Epithelial cell of proximal tubule (primary cell): ENCODE measurements around the gene KLK4. TPM values are rescaled to one million over a fixed set of nuclear protein-coding genes. Genes with fewer than 3 reads are reported as not detected.
A peak's percentile ranks its signal among the peaks of the same experiment; 100 is the strongest.

Experiments
- DNase-seq: peaks from one replicate; pipeline ENCODE4 v3.0.0-alpha.2; 2011; ENCODE audit warnings: low read depth
- H3K4me3 ChIP-seq: 2 replicates; pipeline ENCODE4 v1.5.1; 2011; ENCODE audit warnings: low read depth, mild to moderate bottlenecking, low read length
- total RNA-seq: library from RNA; depleted of rRNA; stranded (reverse); fragments of >200 nt; gene quantifications from 2 replicates; pipeline ENCODE4 v1.2.3, GENCODE V29; 2015
- TF ChIP-seq, protein P1 (sequence below): conservative IDR thresholded peaks from 2 replicates; pipeline ENCODE4 v1.5.1; 2012; ENCODE audit warnings: low read depth, mild to moderate bottlenecking, low read length

Gene KLK4
- total RNA-seq, 1 donor from 2014 or later: not detected

DNA sequence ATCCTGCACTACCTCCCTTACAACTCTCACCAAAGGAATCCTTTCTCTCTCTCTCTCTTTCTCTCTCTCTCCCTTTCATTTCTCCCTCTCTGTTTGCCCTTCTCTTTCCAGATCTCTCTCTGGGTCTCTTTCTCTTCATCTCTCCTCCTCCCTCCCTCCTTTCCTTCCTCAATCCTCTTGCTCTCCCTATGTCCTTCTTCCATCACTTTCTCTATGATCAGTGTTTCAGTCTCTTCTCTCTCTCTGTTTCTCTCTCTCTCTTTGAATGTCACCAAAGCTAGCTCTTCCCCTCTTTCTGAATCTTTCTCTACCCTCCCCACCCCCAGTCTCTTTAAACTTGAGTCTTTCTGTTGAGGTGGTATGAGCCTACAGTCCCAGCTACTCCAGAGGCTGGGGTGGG, 19.8 kb upstream of the KLK4 start:
- TF ChIP-seq, protein P1, sequence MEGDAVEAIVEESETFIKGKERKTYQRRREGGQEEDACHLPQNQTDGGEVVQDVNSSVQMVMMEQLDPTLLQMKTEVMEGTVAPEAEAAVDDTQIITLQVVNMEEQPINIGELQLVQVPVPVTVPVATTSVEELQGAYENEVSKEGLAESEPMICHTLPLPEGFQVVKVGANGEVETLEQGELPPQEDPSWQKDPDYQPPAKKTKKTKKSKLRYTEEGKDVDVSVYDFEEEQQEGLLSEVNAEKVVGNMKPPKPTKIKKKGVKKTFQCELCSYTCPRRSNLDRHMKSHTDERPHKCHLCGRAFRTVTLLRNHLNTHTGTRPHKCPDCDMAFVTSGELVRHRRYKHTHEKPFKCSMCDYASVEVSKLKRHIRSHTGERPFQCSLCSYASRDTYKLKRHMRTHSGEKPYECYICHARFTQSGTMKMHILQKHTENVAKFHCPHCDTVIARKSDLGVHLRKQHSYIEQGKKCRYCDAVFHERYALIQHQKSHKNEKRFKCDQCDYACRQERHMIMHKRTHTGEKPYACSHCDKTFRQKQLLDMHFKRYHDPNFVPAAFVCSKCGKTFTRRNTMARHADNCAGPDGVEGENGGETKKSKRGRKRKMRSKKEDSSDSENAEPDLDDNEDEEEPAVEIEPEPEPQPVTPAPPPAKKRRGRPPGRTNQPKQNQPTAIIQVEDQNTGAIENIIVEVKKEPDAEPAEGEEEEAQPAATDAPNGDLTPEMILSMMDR: no peak
- DNase-seq: no peak
- no peak overlapping the region for H3K4me3 ChIP-seq

DNA sequence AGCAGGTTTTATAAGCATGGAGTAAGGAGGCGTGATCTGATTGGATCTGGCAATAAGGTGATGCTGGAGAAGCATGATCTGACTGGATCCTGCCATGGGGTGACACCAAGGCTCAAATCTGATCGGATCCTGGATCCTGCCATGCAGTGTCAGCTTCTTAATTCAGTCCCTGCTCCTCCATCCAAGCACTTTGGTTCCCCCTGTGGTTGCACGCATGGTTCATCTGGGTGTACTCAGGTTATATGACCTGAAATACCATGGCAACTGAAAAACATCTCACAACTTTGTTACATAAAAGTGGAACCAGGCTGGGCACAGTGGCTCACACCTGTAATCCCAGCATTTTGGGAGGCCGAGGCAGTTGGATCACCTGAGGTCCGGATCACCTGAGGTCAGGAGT, 17.6 kb upstream of the KLK4 start:
- TF ChIP-seq, protein P1: no peak
- DNase-seq: no peak
- no peak overlapping the region for H3K4me3 ChIP-seq

DNA sequence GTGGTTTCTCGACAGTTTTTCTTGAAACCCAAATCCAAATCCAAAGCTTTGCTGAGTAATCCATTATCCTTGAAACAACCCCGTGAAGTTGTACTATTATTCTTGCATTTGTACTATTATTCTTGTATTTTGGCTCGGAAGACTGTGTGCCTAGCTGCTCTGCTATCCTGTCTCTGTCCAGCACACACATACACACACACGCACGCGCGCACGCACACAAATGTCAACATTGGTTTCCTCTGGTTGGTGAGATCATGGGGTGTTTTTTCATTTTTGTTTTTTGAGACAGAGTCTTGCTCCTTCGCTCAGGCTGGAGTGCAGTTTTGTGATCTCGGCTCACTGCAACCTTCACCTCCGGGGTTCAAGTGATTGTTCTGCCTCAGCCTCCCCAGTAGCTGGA, 14.9 kb upstream of the KLK4 start:
- no peak for DNase-seq
- TF ChIP-seq, protein P1: no peak
- H3K4me3 ChIP-seq: no peak overlapping the region

DNA sequence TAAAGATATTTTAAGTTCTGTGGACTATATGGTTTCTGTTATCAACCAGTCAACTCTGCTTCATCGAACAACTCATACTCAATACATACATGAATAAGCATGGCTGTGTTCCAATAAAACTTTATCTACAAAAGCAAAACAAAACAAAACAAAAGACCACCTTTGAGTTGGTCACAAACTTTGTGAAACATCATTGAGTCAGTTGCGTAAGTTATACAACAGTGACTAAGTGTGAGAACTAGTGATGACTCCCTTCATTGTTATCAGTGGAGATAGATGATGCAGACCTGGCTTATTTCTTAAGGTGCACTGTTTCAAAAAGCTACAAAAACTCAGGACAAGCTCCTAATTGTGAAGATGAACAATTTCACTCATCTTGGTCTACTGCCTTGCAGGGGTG, 14.5 kb upstream of the KLK4 start:
- no peak for DNase-seq
- TF ChIP-seq, protein P1: no peak
- H3K4me3 ChIP-seq: no peak overlapping the region

DNA sequence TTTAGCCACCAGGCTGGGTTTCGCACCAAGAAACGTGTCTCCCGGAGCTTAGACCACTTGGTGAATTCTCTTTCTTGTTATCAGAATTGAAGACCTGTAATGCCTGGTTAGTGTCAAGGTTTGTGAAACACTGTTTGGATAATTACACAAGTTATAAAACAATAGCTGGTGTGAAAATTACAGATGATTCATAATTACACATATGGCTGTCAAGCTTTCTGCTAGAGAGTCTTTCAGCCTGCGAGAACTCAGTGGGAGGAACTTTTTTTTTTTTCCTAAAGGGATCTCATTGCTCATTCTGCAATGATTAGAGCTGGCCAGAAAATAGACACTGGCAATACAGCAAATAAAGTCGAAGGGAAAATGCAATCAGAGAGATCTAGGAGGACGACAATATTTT, 13.4 kb upstream of the KLK4 start:
- TF ChIP-seq, protein P1: no peak
- DNase-seq: no peak
- H3K4me3 ChIP-seq: no peak overlapping the region

DNA sequence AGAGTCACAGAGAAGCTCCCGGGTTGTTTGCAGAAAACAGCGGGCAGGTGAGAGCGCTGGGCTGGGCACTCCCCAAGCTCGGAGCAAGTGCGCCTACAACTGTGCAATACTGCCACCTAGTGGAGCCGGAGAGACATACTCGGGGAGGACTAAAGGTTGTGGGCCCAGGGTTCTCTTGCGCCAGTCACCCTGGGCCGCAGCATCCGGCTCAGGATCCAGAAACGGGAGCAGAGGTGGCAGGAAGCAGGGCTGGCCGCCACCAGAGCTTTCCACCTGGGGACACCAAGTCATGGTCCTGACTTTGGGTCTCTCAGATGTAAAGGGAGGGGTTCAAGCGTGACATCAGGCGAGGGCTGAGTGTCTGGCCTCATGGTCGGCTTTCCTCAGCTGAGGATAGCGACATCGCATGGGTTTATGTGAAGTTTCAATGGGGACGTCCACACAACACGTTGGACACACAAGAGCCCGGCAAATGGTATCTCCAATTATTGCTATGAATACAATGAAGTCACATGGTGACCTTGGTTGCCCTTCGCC, 11.2 kb upstream of the KLK4 start:
- TF ChIP-seq, protein P1: peak; percentile 88
- DNase-seq: peak; percentile 18
- no peak overlapping the region for H3K4me3 ChIP-seq
